IPS-18c (cell line): ENCODE measurements around the gene RNASET2.

Source experiments
- H3K4me3 ChIP-seq: 2 replicates; pipeline ENCODE4 v1.7.0; 2013; ENCODE audit warnings: low read depth, mild to moderate bottlenecking, low read length, moderate library complexity; ENCODE audit not compliant: insufficient read depth
- H3K9me3 ChIP-seq: one replicate; pipeline ENCODE4 v1.6.1; 2013; ENCODE audit warnings: mild to moderate bottlenecking, low read length, moderate library complexity; ENCODE audit not compliant: control insufficient read depth, insufficient read depth

RNASET2 gene

DNA sequence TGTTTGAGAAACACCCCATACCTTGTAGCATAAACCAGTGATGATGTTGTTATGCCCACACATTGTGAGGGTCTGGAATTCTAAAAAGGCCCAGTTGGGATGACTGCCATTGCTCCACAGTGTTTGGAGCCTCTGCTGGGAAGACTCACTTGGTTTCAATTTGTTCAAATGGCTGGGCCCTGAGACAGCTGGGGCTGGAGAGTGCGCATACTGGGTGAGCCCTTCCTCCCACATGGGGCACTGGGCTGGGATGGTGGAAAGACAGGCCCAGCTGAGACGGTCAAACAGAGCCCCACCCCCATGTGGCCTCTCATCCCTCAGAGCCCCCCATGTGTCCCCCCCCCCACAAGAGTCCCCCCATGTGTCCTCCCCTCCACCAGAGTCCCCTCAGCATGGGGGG lies 20.3 kb upstream of the RNASET2 start:
- H3K4me3 ChIP-seq = no peak overlapping the region
- H3K9me3 ChIP-seq = no peaks in the 10 kb centered on the region

- H3K9me3 ChIP-seq = peaks cover 3% of the 10 kb centered on the region
- H3K4me3 ChIP-seq = no peak overlapping the region
Observed at GRCh38 chr6:166972101-166972500, 15.8 kb upstream of the RNASET2 start.

DNA sequence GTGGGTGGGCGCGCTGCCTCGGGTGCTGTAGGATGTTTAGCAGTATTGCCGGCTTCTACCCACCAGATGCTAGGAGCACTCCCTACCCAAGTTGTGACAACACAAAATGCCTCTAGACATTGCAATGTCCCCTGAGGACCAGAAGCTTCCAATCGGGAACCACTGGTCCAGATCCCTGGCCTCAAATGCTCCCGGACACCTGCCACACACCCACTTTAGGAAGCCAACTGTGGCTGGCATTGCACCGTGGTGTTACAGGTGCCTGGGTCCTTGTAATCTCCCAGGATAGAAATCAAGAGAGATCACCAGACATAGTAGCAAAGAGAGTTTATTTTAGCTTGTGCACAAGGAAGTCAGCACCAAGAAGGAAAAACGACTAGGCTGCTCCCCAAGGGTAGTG lies 14.9 kb upstream of the RNASET2 start:
- no peak overlapping the region for H3K4me3 ChIP-seq
- peaks cover 3% of the 10 kb centered on the region for H3K9me3 ChIP-seq

DNA sequence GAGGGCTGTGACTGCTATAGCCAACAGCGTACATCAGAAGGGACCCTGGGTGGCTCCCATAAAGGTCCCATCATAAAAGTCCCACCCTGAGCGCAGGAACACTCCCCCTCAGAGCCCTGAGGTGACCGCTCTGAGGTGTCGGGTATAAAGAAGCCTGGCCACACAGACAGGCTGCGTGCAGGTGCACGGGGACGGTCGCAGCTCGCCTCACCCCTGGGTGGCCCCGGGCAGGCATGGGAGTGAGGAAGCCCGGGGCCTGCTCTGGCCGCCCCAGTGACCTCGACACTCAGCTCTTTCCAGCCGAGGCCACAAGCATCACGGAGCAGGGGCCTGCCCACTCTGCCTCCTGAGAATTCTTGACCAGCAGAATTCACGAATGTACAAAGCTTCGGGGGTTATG lies 14.4 kb upstream of the RNASET2 start:
- no peak overlapping the region for H3K4me3 ChIP-seq
- H3K9me3 ChIP-seq = peaks cover 3% of the 10 kb centered on the region

DNA sequence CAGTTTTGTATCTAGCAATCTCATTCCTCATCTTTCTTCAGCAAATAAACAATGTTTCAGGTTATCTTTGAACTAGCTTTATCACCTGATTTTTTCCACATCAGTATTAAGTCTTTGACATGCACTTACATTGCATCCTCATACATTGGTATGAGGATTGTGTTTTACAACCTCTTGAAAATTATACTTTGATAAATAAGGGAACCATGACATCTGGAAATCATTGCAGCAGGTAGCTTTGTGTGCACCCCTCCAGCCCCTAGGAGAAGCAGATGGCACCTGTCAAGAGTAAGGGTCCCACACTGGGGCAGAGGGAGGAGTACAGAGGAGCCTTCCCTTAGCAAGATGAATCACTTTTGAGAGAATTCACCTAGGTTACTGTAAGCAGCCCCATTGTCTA lies 13.7 kb upstream of the RNASET2 start:
- Histone ChIP-seq H3K9me3 (peaks cover 3% of the 10 kb centered on the region), H3K4me3 (no peak overlapping the region)

DNA sequence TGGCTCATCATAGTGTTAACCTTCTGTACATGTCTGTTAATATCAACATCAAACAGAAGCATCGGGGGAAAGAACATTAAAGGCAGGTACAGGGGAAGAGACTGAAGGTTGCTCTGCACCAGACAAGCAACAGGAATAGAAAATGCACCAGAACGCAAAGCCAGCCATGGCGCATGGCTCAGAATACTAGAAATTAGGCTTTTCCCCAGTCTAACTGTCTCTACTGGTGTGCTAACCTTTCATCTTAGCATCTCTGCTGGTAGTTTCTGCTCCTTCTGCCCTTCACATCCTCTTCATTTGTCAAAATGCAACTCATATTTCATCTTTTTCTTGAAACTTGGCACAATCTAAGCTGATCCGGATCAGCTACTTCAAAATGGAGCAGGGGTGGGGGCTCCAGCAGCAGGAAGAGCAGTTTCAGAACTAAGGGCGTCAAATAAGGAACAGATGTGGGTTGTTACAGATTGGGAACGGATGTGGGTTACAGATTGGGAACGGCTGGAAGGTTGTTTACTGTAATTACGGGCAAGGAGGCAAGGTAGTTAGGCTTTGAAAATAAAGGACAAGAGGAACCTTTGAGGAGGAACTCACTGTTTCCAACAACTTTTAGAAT lies 13.1 kb upstream of the RNASET2 start:
- H3K9me3 ChIP-seq = peaks cover 3% of the 10 kb centered on the region
- H3K4me3 ChIP-seq = no peak overlapping the region

DNA sequence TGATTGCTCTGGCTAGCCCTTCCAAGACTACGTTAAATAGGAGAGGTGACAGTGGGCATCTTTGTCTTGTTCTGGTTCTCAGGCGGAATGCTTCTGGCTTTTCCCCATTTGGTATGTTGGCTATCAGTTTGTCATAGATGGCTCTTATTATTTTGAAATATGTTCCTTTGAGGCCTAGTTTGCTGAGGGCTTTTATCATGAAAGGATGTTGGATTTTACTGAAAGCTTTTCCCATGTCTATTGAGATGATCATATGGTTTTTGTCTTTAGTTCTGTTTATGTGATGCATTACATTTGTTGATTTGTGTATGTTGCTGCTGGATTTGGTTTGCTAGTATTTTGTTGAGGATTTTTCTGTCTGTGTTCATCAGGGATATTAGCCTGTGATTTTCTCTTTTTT lies 9.9 kb upstream of the RNASET2 start:
- no peak overlapping the region for H3K4me3 ChIP-seq
- H3K9me3 ChIP-seq = peaks cover 3% of the 10 kb centered on the region

- H3K4me3 ChIP-seq = no peak overlapping the region
- no peaks in the 10 kb centered on the region for H3K9me3 ChIP-seq
Observed at GRCh38 chr6:166960609-166960978, 4.2 kb upstream of the RNASET2 start.

GRCh38 chr6:166959911-166960608 lies 3.7 kb upstream of the RNASET2 start:
- no peaks in the 10 kb centered on the region for H3K9me3 ChIP-seq
- H3K4me3 ChIP-seq = no peak overlapping the region

GRCh38 chr6:166958926-166959861 lies 2.8 kb upstream of the RNASET2 start:
- H3K4me3 ChIP-seq = no peak overlapping the region
- H3K9me3 ChIP-seq = no peaks in the 10 kb centered on the region

DNA sequence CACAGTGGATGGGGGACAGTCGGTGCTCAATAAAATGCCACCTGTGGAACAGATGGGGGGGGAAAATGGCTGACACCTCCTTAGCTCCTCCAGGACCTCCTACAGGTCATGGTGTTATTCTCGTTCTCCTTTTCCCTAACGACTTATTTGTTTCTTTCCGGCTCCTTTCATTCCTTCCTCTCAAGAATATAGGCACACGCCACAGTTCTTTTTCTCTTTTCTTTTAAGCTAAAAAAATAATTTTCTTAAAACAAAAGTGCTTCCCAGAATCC lies 1.4 kb upstream of the RNASET2 start:
- Histone ChIP-seq H3K9me3 (no peaks in the 10 kb centered on the region), H3K4me3 (no peak overlapping the region; the same call in 1 of the 2 replicates)

GRCh38 chr6:166957087-166957804 lies 896 bp upstream of the RNASET2 start:
- H3K4me3 ChIP-seq = peak overlapping the region; percentile 88
- no peaks in the 10 kb centered on the region for H3K9me3 ChIP-seq

- H3K4me3 ChIP-seq = peak overlapping the region; percentile 88
- H3K9me3 ChIP-seq = peaks cover 3% of the 10 kb centered on the region
Observed at GRCh38 chr6:166955865-166956443, 396 bp downstream of the RNASET2 start.

GRCh38 chr6:166955121-166955864 lies 1.1 kb downstream of the RNASET2 start:
- peak overlapping the region; percentile 88 for H3K4me3 ChIP-seq
- H3K9me3 ChIP-seq = peaks cover 3% of the 10 kb centered on the region

DNA sequence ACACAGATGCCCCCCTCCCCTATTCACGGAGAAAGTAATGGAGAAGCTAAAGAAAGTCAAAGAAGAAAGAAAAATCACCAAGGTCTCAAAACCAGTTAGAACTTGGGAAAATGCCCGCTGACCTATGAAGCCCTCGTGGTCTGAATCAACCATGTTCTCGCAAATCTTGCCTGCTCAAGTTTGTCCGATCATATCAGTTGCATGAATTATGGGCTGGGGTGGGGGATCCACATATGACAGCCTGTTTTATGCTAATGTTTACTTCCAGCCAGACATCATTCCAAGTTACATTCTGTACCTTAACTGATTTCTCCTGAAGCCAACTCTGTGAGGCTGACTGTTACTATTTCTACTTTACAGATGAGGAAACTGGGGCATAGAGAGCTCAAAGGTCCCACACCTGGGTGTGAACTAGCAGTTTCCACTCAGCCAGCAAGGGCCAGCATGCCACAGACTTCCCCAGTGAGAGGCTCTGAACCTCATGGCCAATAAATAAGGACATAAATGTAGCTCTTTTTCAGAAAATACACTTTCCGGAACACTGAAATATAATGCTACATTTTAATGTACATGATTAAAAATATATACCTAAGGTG lies 2.1 kb downstream of the RNASET2 start:
- H3K4me3 ChIP-seq = no peak overlapping the region

More for the DNA sequence above, 2.1 kb downstream of the RNASET2 start:
- peaks cover 3% of the 10 kb centered on the region for H3K9me3 ChIP-seq
